GM18873 (cell line): ENCODE data around the gene CLTC.

Source experiments
- ATAC-seq: cut with Tn5 transposase; IDR thresholded peaks from one replicate; pipeline ENCODE4 v1.9.1; 2021; ENCODE audit warnings: mild to moderate bottlenecking, moderate library complexity, moderate number of reproducible peaks; ENCODE audit not compliant: unreplicated experiment, low FRiP score

The CLTC gene

DNA sequence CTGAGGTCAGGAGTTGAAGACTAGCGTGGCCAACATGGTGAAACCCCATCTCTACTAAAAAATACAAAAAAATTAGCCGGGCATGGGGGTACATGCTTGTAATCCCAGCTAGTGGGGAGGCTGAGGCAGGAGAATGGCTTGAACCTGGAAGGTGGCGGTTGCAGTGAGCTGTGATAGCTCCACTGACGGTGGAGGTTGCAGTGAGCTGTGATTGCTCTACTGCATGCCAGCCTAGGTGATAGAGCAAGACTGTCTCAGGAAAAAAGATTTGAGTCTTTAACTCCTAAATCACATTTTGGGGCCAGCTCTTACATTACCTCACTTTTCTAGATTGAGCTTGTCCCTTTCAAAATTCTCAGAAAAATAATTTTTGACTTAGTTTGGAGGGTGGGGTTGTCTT is 102.9 kb downstream of the CLTC start:
- ATAC-seq = no peak

DNA sequence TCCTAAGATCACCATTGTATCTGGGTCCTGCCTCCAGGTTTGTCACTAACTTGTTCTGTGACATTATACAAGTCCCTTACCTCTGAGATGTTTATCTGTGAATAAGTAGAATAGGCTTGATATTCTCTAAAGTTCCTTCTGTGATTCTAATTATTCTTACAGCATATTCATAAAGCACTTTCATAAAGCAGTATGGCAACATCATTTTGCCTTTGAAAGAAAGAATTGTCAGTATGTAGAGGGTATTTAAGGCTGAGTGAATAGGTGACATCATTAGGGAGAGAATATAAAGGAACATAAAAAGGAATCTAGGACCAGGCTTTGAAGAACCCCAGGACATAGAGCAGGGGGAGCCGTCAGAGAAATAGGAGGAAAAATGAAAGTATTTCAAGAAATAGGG is 103.3 kb downstream of the CLTC start:
- no peak for ATAC-seq

DNA sequence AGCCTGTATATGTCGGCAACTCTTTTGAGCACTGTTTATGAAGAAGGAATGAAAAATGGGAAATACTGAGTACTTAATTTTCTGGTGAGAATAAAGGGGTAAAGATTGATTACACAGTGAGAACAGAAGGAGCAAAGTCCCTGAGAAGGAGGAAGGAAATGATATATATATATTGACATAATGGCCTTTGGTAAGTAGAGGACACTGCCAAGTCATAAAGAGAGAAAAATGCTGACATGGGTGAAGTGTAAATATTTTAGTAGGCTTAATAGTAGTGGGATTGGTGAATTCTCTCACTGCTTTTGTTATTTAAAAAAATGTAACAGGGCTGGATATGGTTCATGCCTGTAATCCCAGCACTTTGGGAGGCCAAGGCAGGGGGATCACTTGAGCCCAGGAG is 103.9 kb downstream of the CLTC start:
- no peak for ATAC-seq

DNA sequence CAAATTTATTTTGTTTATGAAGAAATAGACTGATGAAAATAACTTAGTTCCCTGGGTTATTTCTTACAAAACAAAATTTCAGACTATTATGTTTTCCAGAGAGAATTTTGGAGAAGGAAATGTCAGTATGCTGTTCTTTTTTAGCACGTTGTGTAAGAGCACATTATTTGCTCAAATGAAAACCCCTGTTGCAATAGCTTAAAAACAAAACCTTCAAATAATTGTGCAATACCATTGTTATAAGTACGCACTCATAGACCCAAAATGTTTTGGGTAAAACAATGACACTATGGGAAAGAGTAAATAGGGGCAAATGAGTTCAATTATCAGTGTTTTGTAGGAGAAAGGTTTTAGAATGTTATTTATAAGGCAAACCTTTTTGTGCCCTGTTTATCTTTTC is 106.0 kb downstream of the CLTC start:
- ATAC-seq = no peak

DNA sequence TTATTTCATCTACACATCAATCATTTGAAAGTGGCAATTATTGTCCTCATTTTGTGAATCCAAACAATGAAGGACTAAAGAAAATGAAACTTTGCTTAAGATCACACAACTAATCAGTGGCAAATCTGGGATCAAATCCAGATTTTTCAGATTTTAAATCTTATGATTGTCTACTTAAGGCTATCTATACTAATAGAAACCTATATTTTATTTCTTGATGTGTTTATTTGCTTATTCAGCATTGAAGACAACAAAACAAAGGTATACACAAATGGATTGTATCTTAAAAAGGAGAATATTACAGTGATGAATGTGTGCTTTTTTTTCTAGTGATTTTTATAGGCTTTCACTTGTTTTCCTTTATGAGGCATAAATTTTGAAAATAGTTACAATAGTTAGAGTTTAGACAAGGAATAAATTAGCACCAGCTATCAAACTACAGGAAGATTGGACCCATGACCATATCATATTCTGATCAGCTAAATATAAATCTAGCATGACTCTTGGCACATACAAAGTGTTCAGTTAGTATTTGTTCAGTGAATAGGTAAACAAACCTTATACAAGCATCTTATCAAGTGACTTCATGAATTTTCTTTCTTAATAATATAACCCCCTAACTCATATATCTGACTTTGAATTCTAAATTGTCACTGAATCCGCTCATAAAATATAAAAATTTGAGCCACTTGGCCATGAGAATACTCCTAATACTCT is 108.3 kb downstream of the CLTC start:
- ATAC-seq = no peak

DNA sequence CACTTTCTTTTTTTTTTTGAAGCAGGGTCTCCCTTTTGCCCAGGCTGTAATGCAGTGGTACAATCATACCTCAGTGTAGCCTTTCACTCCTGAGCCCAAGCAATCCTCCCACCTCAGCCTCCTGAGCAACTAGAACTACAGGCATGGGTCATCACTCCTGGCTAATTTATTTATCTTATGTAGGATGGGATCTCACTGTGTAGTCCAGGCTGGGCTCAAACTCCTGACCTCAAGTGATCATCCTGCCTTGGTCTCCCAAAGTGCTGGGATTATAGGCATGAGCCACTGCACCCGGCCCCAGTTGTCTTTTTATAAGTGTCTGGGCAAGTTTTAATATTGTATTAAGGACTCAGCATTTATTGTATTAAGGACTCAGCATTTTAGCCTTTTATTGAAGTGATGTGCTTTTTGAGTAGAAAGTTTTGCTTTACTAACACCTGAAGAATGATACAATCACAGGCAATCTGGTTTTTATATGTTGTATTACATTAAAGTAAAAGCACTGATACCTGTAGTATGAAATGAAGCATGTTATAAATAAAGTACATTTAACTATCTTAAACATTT is 110.7 kb downstream of the CLTC start:
- ATAC-seq = no peak

DNA sequence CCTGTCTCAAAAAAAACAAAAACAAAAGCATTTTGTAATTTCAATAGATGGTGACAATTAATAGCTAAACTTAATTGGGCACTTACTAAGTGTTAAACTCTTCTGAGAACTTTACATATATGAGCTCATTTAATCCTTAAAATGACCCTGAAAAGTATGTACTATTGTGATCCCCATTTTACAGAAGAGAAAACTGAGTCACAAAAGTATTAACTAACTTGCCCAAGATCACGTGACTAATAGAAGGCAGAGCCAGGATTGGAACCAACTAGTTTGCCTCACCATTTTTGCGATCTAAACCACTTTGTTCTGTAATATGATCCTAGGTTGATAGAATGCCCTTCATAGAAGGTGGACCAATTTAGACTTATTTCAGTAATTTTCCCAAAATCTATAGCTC is 114.0 kb downstream of the CLTC start:
- ATAC-seq = no peak

DNA sequence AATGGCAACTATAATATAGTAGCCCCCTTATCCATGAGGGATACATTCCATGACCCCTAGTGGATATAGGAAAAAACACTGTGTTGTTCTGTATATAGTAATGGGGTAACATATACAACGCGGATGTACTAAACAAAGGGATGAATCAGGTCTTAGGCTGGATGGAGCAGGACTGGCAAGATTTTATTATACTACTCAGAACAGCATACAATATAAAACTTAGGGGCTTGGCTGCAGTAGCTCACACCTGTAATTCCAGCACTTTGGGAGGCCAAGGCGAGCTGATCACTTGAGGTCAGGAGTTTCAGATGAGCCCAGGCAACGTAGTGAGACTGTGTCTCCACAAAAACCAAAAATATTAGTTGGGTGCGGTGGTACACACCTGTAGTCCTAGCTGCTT is 114.5 kb downstream of the CLTC start:
- ATAC-seq = no peak

DNA sequence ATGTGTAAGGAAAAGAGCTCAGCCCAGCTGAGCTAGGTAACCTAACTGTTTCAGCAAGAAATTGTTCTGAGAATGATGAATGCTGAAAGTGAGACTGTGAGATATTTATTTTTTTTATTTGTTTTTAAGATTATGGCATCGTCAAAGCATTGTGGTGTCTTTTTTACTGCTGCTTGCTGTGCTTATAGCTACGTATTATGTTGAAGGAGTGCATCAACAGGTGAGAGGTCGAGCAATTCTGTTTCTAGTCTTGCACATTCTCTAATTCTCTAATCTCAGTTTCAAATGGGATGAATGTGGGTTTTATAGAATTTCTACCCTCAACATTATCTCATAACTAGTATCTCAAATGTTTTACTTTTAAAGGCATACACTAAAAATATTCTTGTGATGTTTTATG is 117.6 kb downstream of the CLTC start:
- no peak for ATAC-seq

DNA sequence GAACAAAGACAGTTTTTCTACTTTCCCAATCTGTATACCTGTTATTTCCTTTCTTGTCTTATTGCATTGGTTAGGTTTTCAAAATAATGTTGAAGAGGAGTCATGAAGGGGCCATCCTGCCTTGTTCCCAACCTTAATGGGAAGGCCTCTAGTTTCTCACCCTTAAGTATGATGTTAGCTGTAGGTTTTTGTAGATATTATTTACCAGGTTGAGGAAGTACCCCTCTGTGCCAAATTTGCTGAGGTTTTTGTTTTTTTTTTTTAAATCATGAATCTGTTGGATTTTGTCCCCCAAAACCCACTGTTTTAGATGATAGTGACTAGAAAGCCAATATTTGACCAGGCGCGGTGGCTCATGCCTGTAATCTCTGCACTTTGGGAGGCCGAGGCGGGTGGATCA is 124.1 kb downstream of the CLTC start:
- no peak for ATAC-seq

DNA sequence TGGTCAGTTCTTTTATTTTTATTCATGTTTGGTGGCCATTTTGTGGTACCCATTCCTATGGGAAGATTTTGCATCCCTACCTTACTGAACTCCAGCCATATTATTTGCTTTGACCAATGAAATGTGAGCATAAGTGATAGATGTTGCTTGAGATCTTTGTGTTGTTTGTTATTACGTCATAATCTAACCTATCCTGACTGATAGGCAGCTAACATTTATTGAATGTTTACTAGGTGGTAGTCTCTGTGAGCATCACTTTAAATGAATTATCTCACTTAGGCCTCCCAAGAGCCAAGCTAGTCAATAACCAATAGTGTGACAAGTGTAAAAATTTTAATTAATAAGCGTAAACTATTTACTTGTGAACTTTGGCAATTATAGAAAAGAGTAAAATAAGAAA is 125.3 kb downstream of the CLTC start:
- ATAC-seq = no peak
